Skin epidermis (tissue), 12 donors: ENCODE results near the gene PWP2.
"Not testable (repeated sequence)": the region's sequence is repeated elsewhere in the genome, so short reads cannot be mapped to it uniquely, and the experiment has no call there.

ENCODE experiments used
- H3K27ac ChIP-seq, 21 experiments: fragments of 200-600 bp; sonication (generic) in 11 of 21; one replicate each; pipeline ENCODE4 v1.5.0; 2020; ENCODE audit warnings: mild to moderate bottlenecking in 3 of 21, inconsistent platforms in 2 of 21, moderate library complexity in 2 of 21
- H3K4me3 ChIP-seq, 7 experiments: fragments of 200-600 bp; sonication (generic) in 2 of 7; one replicate each; pipeline ENCODE4 v1.5.0; 2020; ENCODE audit warnings: inconsistent platforms in 2 of 7, mild to moderate bottlenecking in 2 of 7, moderate library complexity in 1 of 7

PWP2 gene

GRCh38 chr21:44082648-44083440 is 24.4 kb upstream of the PWP2 start:
- Histone ChIP-seq H3K4me3 (no peak overlapping the region), H3K27ac (peak overlapping the region in 17 of 21 experiments; percentile 33 to 94 (median 71))

DNA sequence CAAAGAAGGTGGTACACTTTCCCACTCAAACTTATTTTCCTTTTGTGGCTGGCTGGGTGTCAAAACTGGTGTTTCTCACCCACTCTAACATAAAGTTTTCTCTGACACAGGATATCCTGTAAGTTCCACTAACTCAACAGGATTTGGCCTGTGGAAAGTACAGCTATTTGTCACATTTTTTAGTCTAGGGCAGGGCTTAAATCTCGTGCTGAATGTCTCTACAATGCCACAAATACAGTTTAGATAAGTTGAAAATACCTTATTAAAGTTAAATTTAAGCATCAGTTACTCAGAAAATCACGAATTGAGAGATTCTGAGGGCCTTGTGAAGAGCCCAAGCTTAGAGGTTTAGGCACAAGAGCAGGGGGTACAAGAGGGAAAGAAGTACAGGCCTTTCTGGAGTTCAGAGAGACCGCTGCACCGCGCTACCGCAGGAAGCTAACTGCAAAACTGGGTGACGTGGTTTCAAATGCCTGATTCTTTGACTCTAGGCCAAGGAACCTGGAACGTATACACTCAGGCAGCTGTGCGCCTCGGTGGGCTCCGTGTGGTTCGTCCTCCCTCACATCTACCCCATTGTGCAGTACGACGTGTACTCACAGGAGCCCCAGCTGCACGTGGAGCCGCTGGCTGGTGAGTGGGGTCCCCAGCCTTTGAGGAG is 23.4 kb upstream of the PWP2 start:
- Histone ChIP-seq H3K4me3 (no peak overlapping the region), H3K27ac (peak overlapping the region in 20 of 21 experiments; percentile 37 to 94 (median 73))

DNA sequence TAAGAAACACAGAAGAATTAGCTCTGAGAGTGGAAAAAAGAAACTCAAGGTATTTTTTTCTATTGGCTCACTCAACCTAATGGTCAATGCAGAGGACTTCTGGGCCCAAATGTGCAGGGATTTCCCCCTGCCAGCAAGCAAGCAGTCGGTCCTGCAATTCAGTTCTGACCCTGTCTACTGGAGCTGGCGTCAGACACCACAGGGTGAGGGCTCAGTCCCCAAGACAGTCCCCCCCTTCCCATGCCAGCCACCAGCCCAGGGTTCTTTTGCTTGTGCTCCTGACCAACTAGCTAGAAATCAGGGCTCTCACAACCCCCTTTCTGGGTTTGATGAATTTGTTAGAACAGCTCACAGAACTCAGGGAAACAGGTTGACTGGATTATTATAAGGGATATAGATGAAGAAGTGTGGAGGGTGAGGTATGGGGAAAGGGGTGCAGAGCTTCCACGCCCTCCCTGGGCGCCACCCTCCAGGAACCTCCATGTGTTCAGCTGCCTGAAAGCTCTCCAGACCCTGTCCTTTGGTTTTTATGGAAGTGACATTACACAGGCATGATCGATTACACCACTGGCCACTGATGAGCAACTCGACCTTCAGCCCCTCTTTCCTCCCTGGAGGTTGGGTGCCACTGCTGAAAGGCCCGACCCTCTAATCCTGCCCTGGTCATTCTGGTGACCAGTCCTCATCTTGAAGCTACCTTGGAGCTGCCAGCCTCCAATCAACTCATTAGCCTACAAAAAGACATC is 22.5 kb upstream of the PWP2 start:
- H3K27ac ChIP-seq: peak overlapping the region in 20 of 21 experiments; percentile 37 to 94 (median 73)
- H3K4me3 ChIP-seq: no peak overlapping the region

- peak overlapping the region in 18 of 21 experiments; percentile 46 to 94 (median 76) for H3K27ac ChIP-seq
- H3K4me3 ChIP-seq: no peak overlapping the region
These were observed 21.5 kb upstream of the PWP2 start for GRCh38 chr21:44085491-44086321.

GRCh38 chr21:44086636-44087425 is 20.4 kb upstream of the PWP2 start:
- Histone ChIP-seq H3K4me3 (no peak overlapping the region), H3K27ac (peak overlapping the region in 16 of 21 experiments; percentile 6 to 94 (median 74))

- no peak overlapping the region for H3K4me3 ChIP-seq
- peak overlapping the region in 13 of 21 experiments; percentile 6 to 94 (median 46) for H3K27ac ChIP-seq
These were observed 19.5 kb upstream of the PWP2 start for GRCh38 chr21:44087426-44088400.

DNA sequence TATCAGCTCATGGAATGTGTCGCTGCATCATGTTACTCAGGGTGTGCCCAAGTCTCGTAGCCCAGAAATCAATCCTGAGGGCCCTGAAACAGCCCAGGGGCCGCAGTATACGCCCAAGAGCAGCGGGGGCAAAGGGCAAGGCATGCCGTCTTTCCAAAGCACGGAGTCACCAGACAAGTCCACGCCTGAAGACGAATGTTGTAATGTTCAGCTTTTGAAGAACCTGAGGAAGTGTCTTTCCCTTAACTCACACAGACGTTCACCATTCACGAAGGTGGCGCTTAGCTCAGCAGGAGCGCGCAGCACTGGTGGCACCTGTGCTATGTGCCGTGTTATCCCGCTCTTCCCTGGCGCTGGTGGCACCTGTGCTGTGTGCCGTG is 18.8 kb upstream of the PWP2 start:
- Histone ChIP-seq H3K27ac (peak overlapping the region in 5 of 21 experiments; percentile 38 to 94 (median 77)), H3K4me3 (no peak overlapping the region)

GRCh38 chr21:44089001-44089911 is 17.9 kb upstream of the PWP2 start:
- Histone ChIP-seq H3K4me3 (no peak overlapping the region), H3K27ac (peak overlapping the region in 10 of 21 experiments; percentile 11 to 85 (median 65))

DNA sequence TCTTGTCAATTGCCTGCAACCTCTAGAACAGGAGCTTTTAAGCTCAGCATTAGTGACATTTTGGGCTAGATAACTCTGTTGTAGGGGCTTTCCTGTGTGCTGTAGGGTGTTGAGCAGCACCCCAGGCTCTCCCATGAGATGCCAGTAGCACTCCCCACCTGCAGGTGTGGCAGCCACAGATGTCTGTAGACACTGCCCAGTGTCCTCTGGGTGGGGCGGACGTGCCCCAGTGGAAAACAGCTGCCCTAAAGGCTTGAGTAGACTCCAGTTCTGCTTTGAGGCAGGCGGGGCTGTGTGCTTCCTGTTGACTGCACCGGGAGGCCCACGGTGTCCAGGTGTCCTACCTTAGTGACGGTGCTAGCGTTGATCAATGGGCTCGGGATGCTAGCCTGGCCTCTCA is 16.9 kb upstream of the PWP2 start:
- H3K27ac ChIP-seq: peak overlapping the region in 8 of 21 experiments; percentile 34 to 85 (median 66)
- no peak overlapping the region for H3K4me3 ChIP-seq

DNA sequence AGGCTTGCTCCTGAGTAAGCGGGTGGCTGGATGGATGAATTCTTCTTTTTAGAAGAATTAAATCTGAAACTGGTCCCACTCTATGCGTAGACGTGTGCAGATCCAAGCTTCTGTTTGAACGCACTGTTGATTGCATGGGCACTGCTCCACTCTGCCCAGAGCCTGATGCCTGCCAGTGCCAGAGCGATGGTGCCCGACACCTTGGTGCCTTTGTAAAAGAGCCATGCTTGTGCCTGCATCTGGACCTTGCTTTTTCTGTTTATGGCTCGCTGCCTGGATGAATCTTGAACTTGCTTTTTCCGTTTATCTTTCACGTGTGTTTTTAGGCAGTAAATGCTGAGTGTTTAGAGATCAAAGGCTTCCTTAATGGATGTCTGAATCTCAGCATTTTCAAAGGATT is 15.0 kb upstream of the PWP2 start:
- no peak overlapping the region for H3K4me3 ChIP-seq
- H3K27ac ChIP-seq: peak overlapping the region in 1 of 21 experiments; percentile 77

DNA sequence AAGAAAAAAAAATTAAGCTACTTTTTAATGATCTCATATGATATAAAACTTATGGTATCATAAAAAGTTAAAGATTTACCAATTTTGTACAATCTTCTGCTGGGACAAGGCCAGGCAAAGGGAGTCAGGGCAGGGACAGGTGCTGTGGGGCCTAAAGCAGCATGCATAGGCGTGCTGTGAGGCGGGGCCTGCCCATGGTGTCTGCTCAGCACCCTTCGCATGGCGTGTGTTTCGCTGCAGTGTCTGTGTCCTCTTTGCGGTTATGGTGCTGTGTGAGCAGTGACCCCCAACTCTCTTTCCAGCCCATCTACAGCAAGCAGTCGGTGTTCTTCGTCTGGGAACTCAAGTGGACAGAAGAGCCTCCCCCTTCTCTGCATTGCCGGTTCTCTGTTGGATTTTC is 13.4 kb upstream of the PWP2 start:
- no peak overlapping the region for H3K4me3 ChIP-seq
- H3K27ac ChIP-seq: no peak overlapping the region

DNA sequence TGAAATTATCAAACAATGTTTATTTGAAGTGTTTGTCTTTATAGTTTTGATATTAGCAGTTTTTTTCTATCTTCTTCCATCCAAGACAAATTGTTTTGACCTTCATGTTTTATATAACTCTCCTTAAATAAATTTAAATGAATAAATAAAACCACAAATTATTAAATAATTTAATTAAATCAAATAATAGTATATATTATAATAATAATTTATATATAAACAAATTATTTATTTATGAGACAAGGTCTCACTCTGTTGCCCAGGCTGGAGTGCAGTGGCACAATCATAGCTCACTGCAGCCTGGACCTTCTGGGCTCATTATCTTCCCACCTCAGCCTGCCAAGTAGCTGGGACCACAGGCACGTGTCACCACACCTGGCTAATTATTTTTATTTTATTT is 12.4 kb upstream of the PWP2 start:
- Histone ChIP-seq H3K4me3 (no peak overlapping the region), H3K27ac (no peak overlapping the region)

- H3K27ac ChIP-seq, H3K4me3 ChIP-seq: not testable (repeated sequence)
These were observed 8.7 kb upstream of the PWP2 start for GRCh38 chr21:44098507-44098906.

DNA sequence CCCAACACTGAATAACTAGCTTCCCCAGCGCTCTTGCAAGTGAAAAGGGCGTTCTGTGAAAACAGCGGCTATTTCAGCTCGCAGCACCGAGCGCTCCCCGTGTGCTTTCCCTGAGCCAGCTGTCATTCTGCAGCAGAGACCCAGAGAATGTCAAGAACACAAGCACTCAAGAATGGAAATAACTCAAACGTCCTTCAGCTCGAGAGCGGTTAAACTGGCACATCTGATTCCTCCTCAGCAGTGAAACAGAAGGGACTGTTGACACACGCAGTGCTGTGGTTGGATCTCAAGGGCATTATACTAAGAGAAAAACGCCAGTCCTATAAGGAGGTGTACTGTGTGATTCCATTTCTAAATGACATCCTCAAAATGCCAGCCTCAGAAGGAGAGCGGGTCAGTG is 8.2 kb upstream of the PWP2 start:
- H3K4me3 ChIP-seq, H3K27ac ChIP-seq: not testable (repeated sequence)

DNA sequence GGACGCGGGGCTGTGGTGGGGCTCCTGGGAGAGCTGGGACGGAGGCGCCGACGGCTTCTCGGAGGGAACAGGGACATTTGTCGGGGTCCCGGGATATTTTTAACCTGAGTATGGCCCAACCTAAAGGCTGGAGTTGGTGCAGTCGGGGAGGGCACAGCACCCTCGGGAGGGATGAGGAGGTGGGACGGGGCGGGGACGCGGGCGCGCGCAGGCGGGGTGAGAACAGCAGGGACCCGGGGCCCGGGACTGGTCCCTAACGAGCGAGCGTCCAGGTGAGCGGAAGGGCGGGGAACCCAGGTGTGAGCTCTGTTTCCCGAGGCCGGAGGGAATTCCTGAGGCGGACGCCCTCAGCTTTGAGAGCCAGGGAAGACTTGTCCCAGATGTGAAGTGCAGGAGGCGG is 390 bp downstream of the PWP2 start:
- H3K4me3 ChIP-seq: peak overlapping the region in 6 of 7 experiments; percentile 21 to 55 (median 39)
- H3K27ac ChIP-seq: peak overlapping the region in 1 of 21 experiments; percentile 71

- not testable (repeated sequence) for H3K27ac ChIP-seq, H3K4me3 ChIP-seq
These were observed 6.6 kb downstream of the PWP2 start for GRCh38 chr21:44113702-44114371.
